GM10847 (cell line): ENCODE measurements around the gene ELAVL2.

Experiments
- POLR2A ChIP-seq: IDR thresholded peaks from 2 replicates; pipeline ENCODE4 v1.6.1; 2011; ENCODE audit not compliant: insufficient read length; ENCODE audit errors: extremely low read depth

The ELAVL2 gene

GRCh38 chr9:23674016-23674585, 151.9 kb downstream of the ELAVL2 start:
- TF ChIP-seq POLR2A, result no peak

DNA sequence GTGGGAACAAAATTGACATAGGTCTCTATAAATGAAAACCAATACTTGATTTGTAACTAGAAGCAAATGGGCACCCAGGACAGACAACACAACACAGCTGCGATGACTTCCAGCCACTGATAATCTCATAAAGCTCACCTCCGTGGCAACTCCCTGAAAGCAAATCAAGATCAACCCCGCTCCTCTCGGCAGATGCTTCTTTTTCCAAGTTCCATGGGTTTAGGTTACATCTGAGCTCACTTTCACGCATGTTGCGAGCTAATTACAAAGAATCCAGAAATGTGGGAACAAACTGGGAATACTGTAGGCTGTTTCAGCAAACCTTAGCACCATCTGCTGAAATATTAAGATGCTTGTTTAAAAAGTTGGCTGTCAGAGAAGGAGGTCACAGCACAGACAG, 153.9 kb downstream of the ELAVL2 start:
- TF ChIP-seq POLR2A, result no peak

DNA sequence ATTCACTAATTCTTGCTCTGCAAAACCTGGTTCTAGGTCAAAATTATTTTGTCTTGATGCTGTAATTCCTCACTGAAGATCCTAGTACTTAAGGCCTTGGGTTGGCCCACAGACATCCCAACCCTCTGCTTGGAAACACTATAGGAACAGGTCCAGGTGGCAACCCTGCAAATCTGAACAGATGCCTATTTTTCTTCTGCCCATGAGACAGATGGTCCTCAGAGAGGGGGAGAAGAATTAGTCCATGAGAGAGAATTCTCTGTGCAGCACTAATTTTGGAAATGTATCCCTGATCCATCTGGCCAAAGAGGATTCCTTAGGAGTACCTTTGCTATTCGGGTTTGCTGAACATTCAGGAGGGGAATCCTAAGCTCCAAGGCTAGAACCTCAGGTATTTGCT, 156.3 kb downstream of the ELAVL2 start:
- TF ChIP-seq POLR2A, result no peak

- no peak for TF ChIP-seq POLR2A
Measured at GRCh38 chr9:23665635-23666034, 160.4 kb downstream of the ELAVL2 start.

DNA sequence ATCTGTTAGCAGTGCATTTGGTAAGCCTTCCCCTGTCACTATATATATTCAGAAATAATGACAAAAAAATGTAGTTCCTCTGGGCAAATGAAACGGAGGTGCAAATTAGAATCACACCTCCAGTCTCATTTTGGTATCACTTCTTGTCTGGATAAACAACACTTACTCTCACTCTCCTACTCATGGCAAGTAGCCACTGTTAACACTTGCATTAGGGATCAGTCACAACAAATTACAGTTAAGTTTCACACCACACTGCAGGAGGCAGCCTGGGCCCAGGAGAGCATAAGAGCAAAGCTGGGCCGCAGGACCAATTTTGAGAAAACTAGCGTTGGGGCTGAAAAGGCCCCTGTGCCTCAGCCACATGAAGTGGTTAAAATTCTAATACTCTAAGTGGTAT, 161.0 kb downstream of the ELAVL2 start:
- TF ChIP-seq POLR2A, result no peak

GRCh38 chr9:23663946-23664345, 162.1 kb downstream of the ELAVL2 start:
- no peak for TF ChIP-seq POLR2A

- no peak for TF ChIP-seq POLR2A
Measured at GRCh38 chr9:23663536-23663935, 162.5 kb downstream of the ELAVL2 start.

- no peak for TF ChIP-seq POLR2A
Measured at GRCh38 chr9:23663125-23663524, 162.9 kb downstream of the ELAVL2 start.

- TF ChIP-seq POLR2A, result no peak
Measured at GRCh38 chr9:23662320-23662719, 163.7 kb downstream of the ELAVL2 start.

DNA sequence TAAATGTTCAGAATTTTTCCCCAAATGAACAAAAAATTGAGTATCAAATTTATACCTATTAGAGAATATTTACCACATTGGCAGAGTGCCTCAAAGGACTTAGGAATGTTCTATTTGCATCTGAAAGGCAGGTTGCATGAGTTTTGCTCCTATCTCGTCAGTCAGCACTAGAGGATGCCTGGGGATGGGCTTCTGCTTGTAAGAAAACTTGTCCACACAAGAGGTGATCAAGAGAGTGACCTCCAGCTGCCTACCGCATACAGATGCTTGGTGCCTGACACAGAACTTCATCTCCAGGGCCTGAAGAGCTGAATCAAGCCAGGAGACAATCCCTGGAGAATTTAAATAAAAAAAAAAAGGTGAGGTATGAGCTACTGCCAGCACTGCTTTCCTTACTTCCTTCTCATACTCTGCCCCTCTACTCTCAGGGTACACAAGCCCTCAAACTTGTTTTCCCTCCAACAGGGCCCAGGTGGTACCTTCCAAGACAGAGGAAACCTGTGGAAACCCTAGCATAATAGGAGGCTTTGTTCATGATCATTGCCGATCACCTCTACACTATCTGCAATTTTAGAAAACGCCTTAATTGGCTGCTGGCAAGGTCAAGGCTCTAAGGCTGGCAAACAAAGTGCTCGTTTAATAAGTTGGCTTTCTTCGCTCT, 166.6 kb downstream of the ELAVL2 start:
- no peak for TF ChIP-seq POLR2A

DNA sequence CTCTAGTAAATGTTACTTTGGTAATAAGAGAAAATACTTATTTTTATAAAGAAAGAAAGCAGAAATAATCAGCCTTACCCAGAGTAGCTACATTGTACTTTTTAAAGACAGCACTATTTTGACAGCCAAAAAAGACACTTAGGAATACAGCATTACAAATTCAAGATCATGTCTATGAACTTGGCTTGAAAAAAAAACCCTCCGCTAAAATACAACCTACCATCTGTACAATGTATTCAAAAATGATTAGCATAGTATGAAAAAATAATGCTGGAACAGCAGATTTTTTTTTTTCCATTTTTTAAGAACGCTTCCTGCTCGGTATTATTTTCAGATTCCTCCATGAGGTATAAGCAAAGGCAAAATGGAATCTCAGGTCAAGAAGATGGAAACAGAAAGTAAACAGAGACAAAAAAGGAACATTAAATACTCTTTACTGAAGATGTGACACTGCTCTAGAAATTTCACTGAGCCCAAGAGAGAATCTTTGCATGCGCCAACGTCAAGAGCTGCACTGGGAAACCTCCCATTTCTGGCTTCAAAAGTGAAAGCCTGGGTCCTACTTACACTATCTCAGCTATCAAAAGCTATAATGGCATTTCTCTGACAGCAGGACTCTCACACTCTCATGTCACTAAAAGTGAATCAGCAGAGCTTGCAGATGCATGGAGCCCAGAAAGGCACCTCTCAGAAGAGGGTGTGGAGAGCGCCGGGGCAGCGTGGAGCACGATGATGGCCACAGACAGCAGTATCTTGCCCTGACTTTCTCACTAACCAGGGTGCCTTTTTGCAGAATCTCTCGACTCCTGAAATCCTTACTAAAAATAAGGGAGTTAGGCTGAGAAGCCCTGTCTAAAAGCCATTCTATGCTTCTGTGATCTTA, 167.4 kb downstream of the ELAVL2 start:
- no peak for TF ChIP-seq POLR2A

DNA sequence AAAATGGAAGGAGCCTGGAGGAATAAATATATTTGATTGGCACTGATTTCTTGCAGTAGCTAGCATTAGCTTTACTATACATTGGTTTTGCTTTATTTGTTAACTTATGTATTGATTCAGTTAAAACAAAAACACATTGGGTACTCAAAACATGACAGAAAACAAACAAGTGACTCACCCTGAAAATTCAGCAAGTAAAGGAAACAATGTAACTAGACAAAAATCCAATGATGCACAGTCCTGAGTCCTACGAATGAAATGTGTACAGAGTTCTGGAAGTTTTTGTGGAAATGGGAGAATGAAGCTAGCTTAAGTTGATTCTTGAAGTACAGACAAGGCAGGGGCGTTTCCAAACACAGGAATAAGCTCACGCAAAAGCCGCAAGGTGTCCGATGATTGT, 175.0 kb downstream of the ELAVL2 start:
- no peak for TF ChIP-seq POLR2A

- TF ChIP-seq POLR2A, result no peak
Measured at GRCh38 chr9:23648651-23649050, 177.4 kb downstream of the ELAVL2 start.

GRCh38 chr9:23644896-23645295, 181.1 kb downstream of the ELAVL2 start:
- no peak for TF ChIP-seq POLR2A

GRCh38 chr9:23644326-23644725, 181.7 kb downstream of the ELAVL2 start:
- no peak for TF ChIP-seq POLR2A

GRCh38 chr9:23643656-23644258, 182.3 kb downstream of the ELAVL2 start:
- no peak for TF ChIP-seq POLR2A
